ENCODE results near the gene SIGLEC1. TPM values are rescaled to one million over a fixed set of nuclear protein-coding genes. Genes with fewer than 3 reads are reported as not detected.
A peak's percentile ranks its signal among the peaks of the same experiment; 100 is the strongest.

Gene SIGLEC1
- total RNA-seq, 1 donor from 2014 or later, result 53.6 TPM

DNA sequence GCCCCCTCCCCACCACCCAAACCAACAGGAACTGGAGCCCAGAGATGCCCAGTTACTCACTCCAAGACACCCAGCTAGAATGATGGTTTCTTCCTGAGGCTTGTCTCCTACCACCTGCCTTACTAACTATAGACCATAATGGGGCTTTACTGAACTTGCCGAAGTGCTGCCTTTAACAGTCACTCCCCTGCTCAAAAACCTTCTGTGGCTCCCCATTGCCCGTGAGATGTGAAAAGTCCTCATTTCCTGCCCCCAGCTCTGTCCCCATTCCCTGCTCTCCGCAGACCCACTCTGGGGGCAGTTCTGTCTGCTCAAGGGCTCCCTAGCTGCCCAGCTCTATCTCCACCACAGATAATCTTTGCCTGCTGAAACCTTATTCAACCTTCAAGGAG lies 4.9 kb downstream of the SIGLEC1 start:
- peak; percentile 8 for DNase-seq
- Histone ChIP-seq H3K9me3 (no peaks in the 10 kb centered on the region), H3K36me3 (no peaks in the 10 kb centered on the region), H3K4me3 (no peak overlapping the region), H3K4me1 (peaks cover 9% of the 10 kb centered on the region), H3K27ac (no peak overlapping the region), H3K27me3 (no peaks in the 10 kb centered on the region)
- TF ChIP-seq, protein P1, sequence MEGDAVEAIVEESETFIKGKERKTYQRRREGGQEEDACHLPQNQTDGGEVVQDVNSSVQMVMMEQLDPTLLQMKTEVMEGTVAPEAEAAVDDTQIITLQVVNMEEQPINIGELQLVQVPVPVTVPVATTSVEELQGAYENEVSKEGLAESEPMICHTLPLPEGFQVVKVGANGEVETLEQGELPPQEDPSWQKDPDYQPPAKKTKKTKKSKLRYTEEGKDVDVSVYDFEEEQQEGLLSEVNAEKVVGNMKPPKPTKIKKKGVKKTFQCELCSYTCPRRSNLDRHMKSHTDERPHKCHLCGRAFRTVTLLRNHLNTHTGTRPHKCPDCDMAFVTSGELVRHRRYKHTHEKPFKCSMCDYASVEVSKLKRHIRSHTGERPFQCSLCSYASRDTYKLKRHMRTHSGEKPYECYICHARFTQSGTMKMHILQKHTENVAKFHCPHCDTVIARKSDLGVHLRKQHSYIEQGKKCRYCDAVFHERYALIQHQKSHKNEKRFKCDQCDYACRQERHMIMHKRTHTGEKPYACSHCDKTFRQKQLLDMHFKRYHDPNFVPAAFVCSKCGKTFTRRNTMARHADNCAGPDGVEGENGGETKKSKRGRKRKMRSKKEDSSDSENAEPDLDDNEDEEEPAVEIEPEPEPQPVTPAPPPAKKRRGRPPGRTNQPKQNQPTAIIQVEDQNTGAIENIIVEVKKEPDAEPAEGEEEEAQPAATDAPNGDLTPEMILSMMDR (IDR thresholded peaks at IDR 0.05), result no peak
- no peak for ATAC-seq
- intact Hi-C loops (cut with DNase I), result no loop called here

DNA sequence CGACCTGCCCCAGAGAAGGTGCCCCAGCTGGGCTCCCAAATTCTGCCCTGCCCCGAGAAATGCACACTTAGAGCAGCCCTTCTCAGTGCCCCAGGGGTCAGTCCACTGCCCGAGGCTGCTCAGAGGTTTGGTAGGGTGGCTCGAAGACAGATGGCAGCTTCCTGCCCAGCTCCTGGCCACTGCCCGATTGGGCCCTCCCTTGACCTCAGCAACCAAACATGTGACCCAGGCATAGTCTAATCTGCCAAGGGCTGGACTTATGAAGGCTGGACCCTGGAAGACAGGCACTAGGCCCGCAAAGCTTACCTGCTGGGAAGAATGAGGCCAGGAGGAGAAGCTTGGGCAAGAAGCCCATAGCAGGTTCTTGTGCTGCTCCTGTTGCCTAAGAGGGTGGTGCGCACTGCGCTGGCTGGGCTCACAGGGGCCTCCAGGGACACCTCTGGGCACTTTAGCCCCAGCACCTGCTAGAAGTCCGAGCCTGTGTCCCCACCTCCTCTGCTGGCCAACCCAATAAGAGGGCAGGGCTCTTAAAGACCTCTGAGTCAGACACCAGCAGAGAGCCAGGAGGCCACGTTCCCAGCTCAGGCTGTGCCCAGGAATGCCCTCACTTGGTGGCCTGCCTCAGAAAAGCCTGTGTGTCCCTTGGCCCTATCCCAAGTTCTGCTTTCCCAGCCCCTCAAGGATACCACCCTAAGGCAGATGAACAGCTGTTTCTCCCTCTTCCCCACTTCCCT lies 5.5 kb downstream of the SIGLEC1 start:
- Histone ChIP-seq H3K4me3 (no peak overlapping the region), H3K9me3 (no peaks in the 10 kb centered on the region), H3K36me3 (no peaks in the 10 kb centered on the region), H3K4me1 (peaks cover 9% of the 10 kb centered on the region), H3K27ac (no peak overlapping the region), H3K27me3 (no peaks in the 10 kb centered on the region)
- DNase-seq (peak; percentile 71), ATAC-seq (peak; percentile 37)
- intact Hi-C loops (cut with DNase I), result no loop called here
- TF ChIP-seq, protein P1 (IDR thresholded peaks at IDR 0.05), result no peak

DNA sequence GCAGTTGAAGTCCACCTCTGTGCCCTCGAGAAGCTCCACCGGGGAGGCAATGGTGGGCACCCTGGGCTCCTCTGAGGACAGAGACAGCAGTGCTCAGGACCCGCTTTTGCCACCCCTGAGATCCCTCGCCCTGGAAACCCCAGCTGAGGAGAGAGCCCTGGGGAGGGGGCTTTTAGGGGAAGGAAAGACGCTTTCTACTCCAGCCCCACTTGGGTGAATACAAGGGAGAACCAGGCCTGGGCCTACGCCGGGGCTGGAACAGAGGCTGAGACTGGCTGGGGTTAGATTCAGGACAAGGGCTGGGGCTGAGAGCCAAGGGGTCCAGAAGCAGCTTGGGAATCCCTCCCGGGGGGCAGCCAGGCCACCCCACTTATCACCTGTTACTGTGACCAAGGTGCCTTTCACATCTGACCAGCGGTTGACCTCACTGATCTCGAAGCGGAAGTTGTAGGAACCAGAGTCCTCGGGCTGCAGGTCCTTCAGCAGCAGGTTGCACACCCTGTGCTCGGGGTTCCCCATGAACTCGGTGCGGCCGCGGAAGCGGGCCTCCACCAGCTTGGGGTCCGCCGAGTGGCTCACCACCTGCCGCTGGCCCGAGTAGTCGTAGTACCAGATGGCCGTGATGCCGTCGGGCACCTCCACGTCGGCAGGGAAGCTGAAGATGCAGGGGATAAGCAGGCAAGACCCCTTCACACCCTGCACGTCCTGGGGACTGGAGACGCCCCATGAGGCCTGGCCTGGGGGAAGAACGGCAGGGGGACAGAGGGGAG lies 6.2 kb downstream of the SIGLEC1 start:
- no peaks in the 10 kb centered on the region for H3K9me3 ChIP-seq
- TF ChIP-seq, protein P1 (IDR thresholded peaks at IDR 0.05), result no peak
- H3K36me3 ChIP-seq, result no peaks in the 10 kb centered on the region
- H3K27ac ChIP-seq, result no peak overlapping the region
- intact Hi-C loops (cut with DNase I), result no loop called here
- H3K4me3 ChIP-seq, result no peak overlapping the region
- H3K4me1 ChIP-seq, result peaks cover 9% of the 10 kb centered on the region
- H3K27me3 ChIP-seq, result no peaks in the 10 kb centered on the region
- no peak for ATAC-seq
- peak; percentile 61 for DNase-seq

DNA sequence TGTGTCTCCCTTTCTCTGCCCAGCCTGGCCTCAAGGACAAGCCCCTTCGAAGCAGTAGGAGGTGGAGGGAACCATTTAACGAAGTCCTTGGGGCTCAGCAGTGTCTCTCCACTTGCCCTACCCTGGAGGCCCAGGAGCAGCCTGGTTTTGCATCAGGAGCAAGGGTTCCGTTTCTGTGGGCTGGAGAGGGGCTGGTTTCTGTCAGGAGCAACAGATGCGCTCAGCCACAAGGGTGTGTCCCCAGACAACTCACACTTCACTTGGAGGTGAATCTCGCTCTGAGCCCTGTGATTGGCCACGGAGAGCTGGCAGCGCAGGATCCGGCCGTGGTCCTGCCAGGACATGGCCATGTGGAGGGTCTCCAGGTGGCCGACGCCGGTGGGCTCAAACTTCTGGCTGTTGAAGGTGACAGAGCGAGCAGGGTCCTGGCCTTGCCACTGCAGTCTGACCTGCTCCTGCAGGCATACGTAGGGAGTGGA lies 6.9 kb downstream of the SIGLEC1 start:
- ATAC-seq (no peak), DNase-seq (no peak)
- Histone ChIP-seq H3K9me3 (no peaks in the 10 kb centered on the region), H3K4me1 (peaks cover 6% of the 10 kb centered on the region), H3K27ac (no peak overlapping the region), H3K27me3 (no peaks in the 10 kb centered on the region), H3K4me3 (no peak overlapping the region), H3K36me3 (no peaks in the 10 kb centered on the region)
- intact Hi-C loops (cut with DNase I), result no loop called here
- TF ChIP-seq, protein P1 (IDR thresholded peaks at IDR 0.05), result no peak

DNA sequence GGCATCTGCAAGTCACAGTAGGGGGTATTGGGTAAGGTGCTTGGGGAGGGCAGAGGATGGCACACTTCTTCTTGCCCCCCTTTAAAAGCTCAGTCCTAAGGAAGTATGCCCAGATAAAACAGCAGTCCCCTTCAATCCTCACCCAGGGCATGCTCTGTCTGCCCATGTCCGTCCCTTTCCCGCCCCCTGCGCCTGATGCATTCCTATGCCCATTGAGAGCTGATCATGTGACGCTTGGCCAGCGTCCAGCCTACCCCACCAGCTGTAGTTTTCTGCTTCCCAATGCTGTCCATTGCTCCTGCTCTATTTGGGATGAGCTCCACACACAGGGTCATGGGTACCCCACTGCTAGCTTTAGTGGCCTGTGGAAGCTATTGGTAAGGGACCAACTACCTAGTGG lies 8.3 kb downstream of the SIGLEC1 start:
- H3K4me1 ChIP-seq, result no peaks in the 10 kb centered on the region
- H3K36me3 ChIP-seq, result no peaks in the 10 kb centered on the region
- no peak overlapping the region for H3K27ac ChIP-seq
- no peak overlapping the region for H3K4me3 ChIP-seq
- TF ChIP-seq, protein P1 (IDR thresholded peaks at IDR 0.05), result no peak
- DNase-seq (peak; percentile 55), ATAC-seq (no peak)
- no peaks in the 10 kb centered on the region for H3K27me3 ChIP-seq
- no peaks in the 10 kb centered on the region for H3K9me3 ChIP-seq
- intact Hi-C loops (cut with DNase I), result no loop called here
